GM12892 (cell line): ENCODE results near the gene POLR3H.

Experiments used
- POLR2A ChIP-seq: IDR thresholded peaks from 2 replicates; pipeline ENCODE4 v1.6.1; 2011; ENCODE audit warnings: low read depth, low read length, control low read depth
- POLR2AphosphoS5 ChIP-seq: IDR thresholded peaks from 2 replicates; pipeline ENCODE4 v1.6.1; 2011; ENCODE audit warnings: low read depth, low read length, control low read depth
- TAF1 ChIP-seq: IDR thresholded peaks from 2 replicates; pipeline ENCODE4 v1.6.1; 2011; ENCODE audit warnings: low read depth, mild to moderate bottlenecking, control low read depth, low read length, borderline replicate concordance

DNA sequence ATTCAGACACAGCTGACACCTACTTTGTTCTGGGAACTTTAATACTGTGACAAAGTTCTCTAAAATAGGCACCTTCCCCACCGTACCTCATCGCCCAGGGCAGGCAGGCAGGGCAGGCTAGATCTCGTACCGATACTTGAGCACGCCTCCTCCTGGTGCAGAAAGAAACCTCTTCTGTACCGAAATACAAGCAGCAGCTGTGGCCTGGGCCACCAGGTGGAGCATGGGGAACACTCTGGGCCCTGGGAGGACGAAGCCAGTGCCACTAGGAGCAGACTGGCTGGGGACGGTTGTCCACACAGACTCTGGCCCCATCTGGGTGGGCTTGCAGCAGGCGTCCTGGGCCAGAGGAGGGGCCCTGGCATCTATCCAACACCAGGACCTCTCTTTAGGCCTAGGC is 32.6 kb upstream of the POLR3H start:
- TF ChIP-seq POLR2A = no peak
- TF ChIP-seq POLR2AphosphoS5 = no peak
- no peak for TF ChIP-seq TAF1
